GM19395 (cell line): Measurements from ENCODE around the gene RAP1A.
"Not testable (repeated sequence)": the region's sequence is repeated elsewhere in the genome, so short reads cannot be mapped to it uniquely, and the experiment has no call there.

ENCODE experiments used
- ATAC-seq: cut with Tn5 transposase; IDR thresholded peaks from one replicate; pipeline ENCODE4 v1.9.1; 2021; ENCODE audit warnings: mild to moderate bottlenecking, moderate library complexity; ENCODE audit not compliant: unreplicated experiment

Gene RAP1A

DNA sequence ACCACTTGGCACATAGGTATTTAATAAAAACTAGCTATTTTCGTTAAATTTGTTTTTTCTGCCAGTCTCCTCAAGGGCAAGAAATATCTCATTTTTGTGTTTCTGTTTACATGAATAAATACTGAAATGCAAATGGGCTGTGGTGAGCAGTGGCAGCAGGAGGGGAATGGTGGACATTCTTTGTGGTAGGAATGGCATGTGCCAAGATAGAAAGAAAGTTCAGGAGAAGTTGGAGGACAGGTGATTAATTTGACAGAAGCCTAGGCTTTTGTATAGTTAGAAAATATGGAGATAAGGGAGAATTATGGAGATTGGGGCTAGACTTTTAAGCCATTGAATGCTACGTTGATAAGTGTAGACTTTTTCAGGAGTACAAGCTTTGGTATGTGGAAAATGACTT, 8.6 kb downstream of the RAP1A start:
- no peak for ATAC-seq

DNA sequence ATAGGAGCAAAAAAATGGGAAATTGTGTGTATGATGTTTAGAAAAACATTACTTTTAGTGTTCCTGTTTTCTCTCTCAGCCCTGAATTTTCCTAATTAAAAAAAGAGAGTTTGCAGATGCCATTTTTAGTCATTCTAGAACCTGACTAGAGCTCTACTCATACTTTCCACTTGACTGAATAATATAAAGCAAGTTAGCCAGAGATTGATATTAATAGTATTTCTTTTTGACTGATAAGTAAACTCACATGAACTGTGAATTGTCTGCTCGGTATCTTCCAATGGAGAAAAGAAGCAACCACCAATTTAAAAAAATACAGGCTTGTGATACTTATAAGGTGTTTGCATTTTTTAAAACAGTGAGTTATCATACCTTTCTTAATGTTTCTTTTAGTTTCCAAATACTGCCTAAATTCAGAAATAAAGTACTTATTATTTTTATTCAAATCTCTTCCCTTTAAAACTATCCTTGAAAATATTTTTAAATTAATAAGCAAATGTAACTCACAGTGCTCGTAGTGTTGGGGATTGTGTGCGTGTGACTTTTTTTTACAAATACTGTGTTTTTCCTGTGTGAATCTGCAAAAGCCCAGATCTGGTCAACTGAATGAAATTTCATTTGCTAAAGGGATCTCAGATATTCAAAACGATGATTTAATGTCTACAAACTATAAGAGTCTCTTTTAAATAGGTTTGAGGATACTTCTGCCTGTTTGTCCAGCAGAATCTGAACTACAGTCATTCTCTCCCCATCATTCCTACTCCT, 9.8 kb downstream of the RAP1A start:
- ATAC-seq: no peak

DNA sequence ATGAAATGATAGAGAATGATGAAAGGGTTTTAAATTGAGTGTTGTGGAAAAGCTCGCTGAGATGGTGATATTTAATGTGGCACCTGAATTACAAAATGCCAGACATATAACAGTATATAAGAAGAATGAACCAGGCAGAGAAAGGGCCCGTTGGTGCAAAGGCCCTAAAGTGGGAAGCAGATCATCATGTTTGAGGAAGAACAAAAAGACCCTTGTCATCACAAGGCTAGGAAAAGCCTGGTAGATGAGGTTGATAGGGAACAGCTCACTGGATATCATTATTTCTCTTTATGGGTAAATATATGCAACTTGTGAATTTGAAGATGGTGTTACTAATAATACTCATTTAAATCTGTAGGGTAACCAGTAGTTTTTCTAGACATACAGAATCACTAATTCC, 11.0 kb downstream of the RAP1A start:
- no peak for ATAC-seq

DNA sequence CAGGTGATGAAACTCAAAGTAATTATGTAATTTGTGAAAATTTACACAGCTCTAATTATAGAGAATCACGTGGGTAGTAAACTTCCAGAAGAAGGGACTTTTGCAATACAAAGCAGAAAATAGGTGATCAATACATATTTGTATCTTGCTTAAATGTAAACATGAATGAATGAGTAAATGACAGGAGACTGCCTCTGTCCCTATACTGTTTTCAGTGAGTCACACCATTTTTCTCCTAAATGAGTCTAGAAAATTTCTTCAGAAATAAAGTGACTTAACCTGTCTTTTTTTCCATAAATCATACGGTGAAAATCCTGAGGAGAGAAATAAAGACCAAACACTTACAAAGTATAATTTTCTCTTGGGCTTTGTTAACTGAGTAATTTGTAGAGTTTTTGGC, 11.9 kb downstream of the RAP1A start:
- no peak for ATAC-seq

DNA sequence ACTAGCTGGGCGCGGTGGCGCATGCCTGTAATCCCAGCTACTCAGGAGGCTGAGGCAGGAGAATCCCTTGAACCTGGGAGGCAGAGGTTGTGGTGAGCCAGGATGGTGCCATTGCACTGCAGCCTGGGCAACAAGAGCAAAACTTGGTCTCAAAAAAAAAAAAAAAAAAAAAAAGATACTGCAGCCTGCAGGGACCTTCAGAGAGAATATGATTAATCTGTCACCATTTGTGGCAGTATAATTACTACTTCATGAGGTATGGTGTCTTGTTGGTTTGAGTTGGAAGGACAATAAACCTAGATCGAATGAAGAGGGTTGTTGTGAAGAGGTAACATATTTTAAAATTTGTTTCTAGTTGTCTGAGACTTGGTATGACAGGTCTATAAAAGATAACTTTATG, 13.2 kb downstream of the RAP1A start:
- not testable (repeated sequence) for ATAC-seq

DNA sequence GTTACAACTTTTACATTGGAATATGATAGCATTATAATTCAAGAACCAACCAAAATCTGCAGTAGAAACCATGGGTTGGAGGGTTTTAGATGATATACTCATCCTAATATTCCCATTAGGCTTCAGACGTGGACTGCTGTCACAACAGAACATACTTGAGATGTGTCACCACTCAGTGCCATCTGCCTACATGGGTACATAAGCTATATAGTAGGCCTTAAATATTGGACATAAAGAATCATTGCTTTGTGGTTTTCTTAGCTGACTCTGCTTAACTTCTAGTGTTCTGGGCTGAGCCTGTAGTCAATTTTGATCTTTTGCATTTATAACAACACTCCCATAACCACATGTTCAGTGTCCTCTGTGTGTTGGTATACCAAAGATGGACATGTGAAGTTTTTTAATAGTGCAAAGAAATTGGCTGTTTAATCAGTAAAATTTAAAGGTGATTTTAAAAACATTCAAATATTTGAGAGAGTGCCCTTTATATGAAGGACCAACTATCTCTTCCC, 14.2 kb downstream of the RAP1A start:
- ATAC-seq: no peak

DNA sequence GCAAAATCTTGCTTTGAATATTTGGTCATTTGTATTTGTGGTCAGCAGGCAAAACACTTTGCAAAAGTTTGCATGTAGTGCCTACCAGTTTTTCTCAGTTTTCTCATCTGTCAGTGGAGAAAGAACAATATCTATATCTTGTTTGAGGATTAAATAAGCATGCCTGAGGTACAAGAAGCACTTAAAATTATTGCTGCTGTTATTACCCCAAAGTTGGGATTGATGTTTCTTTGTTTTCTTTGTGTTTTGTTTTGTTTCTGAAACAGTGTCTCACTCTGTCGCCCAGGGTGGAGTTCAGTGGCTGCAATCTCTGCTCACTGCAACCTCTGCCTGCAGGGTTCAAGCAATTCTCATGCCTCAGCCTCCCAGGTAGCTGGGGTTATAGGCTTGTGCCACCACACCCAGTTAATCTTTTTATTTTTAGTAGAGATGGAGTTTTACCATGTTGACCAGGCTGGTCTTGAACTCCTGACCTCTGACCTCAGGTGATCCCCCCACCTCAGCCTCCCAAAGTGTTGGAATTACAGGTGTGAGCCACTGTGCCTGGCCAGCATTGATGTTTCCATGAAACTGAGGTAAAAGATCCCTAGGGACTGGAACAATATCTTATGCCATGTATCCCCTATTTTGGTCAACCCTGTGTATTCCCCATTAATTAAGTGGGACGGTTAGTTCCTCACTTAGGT, 15.9 kb downstream of the RAP1A start:
- ATAC-seq: no peak

DNA sequence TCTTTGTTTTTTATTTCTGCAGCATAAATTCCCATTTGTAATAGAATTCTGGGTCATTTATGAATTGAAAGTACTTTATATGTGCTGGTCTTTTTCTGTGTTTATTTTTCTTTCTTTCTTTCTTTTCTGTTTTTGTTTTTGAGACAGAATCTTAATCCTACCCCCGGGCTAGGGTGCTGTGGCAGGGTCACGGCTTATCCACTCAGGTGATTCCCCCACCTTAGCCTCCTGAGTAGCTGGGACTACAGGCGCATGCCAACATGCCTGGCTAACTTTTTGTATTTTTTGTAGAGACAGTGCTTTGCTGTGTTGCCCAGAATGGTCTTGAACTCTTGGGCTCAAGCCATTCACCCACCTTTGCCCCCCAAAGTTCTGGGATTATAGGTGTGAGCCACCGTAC, 18.7 kb downstream of the RAP1A start:
- no peak for ATAC-seq

DNA sequence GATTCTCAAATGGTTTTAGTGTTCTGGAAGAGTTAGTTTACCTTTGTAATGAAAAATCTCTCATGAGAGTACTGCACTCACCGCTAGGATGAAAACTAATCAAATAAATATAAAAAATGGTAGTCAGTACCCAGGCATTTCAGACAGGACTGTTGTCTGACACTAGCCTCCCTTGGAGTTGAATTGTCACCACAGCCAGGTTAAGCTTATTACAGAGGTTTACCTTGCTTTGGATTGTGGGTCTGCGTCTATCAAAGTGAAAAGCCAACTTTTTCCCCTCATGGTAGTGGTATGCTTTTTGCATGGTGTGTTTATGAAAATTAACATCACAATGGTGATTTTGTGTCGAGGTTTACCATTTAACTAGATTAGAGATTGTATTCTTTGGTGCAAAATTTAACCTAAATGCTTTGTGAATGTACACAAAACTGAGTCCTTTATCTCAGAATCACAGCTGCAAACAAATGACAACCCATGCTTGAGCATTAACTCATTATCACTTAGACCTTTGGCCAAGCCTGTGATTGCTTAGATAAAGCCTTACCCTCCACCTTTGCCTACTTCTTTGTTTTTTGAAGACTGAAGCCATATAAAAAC, 20.1 kb downstream of the RAP1A start:
- ATAC-seq: no peak

DNA sequence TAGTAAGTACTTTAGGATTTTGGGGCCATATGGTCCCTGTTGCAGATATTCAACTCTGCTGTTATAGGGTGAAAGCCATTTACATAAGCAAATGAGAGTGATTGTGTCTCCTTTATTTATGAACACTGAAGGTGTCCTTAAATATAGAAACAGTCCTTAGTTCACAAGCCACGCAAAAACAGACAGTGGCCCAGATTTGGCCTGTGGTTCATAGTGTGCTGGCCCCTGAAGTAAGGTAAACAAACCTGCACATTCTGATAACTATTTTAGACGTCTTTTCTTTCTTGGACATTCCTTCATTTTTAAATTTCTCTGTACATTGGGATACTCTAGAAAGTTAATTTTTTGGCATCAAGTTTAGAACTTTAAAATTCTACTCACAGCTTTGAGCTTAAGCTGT, 23.5 kb downstream of the RAP1A start:
- no peak for ATAC-seq

DNA sequence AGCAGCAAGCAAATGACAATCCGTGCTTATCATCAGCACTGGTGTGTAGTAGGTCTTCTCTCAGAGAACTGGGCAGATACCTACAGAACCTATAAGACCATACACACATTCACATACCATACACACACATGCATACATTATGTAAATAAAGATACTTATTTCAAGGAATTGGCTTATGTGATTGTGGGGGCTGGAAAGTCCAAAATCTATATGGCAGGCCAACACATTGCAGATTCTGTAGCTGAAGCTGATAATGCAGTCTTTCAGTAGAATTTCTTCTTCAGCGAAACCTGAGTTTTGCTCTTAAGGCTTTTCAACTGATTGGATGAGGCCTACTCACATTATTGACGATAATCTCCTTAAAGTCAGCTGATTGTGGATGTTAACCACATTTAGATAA, 24.1 kb downstream of the RAP1A start:
- no peak for ATAC-seq

DNA sequence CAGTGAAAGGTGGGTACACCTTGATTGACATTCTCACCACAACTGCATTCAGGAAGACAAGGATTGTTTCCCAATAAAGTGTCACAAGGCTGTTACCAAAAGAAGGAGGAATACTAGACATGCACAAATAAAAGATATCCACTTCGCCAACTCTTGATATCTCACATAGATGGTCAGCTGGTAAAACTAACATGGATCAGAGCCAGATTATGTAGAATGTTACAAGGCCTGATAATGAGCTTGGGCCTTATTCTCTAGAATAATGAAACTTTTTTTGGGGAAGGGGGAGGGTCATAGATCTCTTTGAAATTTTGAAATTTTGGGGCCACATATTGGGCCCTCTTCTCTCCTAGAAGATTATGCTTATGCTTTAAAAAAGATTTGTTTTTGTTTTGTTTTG, 24.9 kb downstream of the RAP1A start:
- ATAC-seq: no peak

DNA sequence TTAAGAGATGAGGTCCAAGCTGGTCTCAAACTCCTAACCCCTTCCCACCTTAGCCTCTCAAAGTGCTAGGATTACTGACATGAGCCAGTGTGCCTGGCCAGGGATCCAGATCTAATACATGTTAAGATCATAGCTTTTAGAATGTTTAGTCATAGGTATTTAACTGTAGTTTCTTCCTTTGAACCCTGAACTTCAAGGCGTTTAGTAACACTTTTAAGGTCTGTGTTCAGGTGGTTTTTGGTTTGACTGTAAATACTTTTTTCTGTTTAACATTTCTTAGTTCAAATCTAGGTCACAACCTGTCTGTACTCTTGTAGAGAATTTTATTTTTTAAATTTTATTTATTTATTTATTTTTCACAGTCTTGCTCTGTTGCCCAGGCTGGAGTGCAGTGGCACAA, 28.1 kb downstream of the RAP1A start:
- no peak for ATAC-seq

DNA sequence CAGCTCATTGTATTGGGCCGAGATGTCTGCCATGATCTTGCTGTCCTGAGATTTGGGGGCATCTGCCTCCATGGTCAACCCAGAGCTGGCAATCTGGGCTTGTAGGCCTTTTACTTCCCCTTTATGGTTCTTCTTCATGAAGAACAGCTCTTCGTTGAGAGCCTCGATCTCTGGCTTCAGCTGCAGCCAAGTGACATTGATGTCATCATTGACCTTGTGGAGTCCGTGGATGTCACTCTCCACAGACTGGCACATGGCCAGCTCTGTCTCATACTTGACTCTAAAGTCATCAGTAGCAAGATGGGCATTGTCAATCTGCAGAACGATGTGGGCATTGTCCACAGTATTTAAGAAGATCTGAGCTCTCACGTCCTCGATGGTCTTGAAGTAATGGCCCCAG, 29.2 kb downstream of the RAP1A start:
- ATAC-seq: no peak

DNA sequence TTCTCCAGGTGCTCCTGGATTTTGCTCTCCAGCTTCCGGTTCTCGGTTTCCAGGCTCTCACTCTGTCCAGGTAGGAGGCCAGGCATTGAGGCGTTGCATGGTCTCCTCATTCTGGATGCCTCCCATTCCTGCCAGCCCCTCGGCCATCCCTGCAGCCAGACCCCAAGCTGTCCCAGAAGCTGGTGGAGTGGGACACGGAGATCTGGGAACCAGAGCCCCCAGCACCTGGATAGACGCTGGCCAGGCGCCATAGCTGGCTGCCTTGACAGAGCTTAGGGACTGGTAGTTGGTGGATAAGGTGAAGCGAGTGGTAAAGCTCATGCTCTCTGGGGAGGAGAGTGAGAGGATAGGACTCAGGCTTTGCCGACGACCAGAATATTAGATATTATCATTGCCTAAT, 29.6 kb downstream of the RAP1A start:
- no peak for ATAC-seq

DNA sequence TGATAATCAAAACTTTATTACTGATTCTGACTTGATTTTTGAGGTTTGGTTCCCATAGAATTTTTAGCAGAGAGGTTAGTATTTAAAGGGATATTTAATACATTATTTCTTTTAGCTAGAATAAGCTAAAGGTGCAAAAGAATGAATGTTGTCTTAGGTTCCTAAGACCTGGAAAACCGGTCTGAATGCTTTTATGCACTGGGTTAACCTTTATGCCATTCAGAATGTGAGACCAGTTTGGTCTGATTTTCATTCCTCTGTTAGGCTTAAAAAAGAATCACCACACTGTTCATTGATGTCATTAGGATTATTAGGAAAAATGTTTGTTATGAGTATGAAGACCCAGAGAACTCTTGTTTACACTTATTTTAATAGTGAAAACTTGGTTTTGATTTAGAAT, 30.1 kb downstream of the RAP1A start:
- no peak for ATAC-seq

DNA sequence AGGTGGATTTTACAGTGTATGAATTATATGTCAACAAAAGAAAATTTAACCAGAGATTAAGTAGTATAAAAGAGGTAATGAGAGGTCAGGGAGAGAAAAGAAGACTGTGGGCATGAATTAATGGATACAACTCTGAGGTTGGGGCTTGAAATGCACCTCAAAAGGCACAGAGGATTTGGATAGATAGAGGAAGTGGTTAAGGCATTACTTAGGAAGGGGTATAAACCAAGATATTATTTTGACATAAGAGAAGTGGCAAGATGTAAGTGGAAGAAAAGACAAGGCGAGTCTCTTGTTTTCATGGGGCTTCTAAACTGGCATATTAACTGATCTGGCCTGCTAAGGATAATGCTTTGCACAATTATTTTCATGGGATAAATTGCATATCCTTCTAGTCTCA, 34.1 kb downstream of the RAP1A start:
- ATAC-seq: no peak

DNA sequence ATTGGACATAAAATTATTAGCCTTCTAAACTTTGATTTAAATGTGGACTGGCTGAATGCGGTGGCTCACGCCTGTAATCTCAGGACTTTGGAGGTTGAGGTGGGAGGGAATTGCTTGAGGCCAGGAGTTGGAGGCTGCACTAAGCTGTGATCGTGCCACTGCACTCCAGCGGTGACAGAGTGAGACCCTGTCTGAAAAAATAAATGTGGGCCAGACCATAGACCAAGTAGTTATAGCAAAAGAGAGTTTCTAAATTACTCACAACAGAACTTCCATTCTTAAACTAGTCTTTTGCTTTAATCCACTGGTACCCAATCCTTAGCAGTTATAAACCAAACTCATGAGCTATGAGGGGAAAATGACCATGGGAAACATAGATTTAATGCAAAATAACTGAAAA, 35.2 kb downstream of the RAP1A start:
- ATAC-seq: peak; percentile 79

DNA sequence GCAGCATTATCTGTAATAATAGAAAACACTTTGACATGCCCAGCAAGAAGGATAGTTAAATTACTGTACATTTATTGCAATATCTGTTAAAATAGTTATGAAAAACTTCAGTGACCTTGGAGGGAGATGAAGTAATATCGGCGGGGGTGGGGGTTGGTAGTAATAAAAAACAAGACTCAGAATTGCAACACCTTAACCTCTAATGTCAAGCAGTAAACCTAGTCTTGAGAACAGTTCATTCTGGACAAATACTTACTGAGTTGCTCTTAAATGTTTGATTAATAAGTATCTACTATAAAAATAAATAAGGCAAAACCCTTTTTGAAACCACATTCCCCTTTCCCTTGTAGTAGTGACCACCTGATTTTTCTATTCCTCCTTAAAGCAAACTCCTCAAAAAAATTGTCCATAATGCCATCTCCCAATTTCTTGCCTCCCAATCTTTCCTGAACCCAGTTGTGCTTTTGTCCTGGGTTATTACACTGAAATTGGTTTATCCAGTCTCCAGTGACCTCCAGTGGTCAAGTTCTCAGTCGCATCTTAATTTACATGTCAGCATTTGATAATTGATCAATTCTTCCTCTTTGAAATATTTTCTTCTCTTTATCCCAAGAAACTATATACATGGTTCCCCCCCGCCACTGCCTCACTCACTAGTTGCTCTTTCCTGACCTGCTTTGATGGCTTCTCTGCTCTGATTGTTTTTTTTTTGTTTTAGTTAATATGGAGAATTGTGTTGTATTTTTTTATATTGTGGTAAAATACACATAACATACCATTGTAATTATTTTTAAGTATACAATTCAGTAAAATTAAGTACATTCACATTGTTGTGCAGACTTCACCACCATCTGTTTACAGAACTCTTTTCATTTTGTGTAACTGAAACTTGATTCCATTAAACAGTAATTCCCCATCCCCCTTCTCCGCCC, 36.8 kb downstream of the RAP1A start:
- no peak for ATAC-seq

DNA sequence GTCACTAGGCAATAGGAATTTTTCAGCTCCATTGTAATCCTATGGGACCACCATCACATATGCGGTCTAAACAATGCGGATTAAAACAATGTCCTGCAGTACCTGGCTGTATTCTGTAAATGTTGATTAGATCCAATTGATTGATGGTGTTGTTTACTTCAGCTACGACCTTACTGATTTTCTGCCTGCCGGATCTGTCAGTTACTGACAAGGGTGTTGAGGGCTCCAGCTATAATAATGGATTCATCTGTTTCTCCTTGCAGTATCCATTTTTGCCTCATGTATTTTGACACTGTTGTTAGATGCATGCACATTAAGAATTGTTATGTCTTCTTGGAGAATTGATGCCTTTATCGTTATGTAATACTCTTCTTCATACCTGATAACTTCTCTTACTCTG, 39.0 kb downstream of the RAP1A start:
- no peak for ATAC-seq
